Endothelial cell of umbilical vein (primary cell): Measurements from ENCODE around the gene CDC42BPG. TPM values are rescaled to one million over a fixed set of nuclear protein-coding genes. Genes with fewer than 3 reads are reported as not detected.

ENCODE experiments used
- BruUV-seq: library from RNA; stranded (reverse); fragments of 400-500 nt; replicated peaks from 2 replicates; lab custom pipeline; 2021; lab: Mats Ljungman, UMichigan
- CTCF ChIA-PET: fragments of 300-600, 350-600 bp; sonication (Branson Sonifier 250); formaldehyde crosslinking; loops from one replicate; lab custom pipeline; 2021; ENCODE audit warnings: antibody characterized with exemption, inconsistent platforms; lab: Charles Lee
- POLR2A ChIA-PET: fragments of 300-600, 350-600 bp; sonication (Branson Sonifier 250); formaldehyde crosslinking; loops from one replicate; lab custom pipeline; 2021; ENCODE audit warnings: antibody characterized with exemption, inconsistent platforms; lab: Charles Lee
- DNase-seq: peaks from one replicate; pipeline ENCODE4 v3.0.0-alpha.2; 2011; ENCODE audit warnings: low read depth, low spot score
- FAIRE-seq: peaks from 2 replicates; lab custom pipeline; 2011; peaks lifted over from hg19 to GRCh38; lab: Jason Lieb, UNC
- H2AFZ ChIP-seq: 2 replicates; pipeline ENCODE4 v1.6.0; 2012; ENCODE audit warnings: low read depth, low read length, control low read depth, inconsistent platforms
- H3K27ac ChIP-seq: 2 replicates; pipeline ENCODE4 v1.5.1; 2011; ENCODE audit warnings: low read depth, mild to moderate bottlenecking, control low read depth, low read length, moderate library complexity; ENCODE audit not compliant: insufficient read depth
- H3K27me3 ChIP-seq, 2 experiments: 2 replicates each; pipeline versions ENCODE4 v1.6.0 to v1.6.1; 2011; ENCODE audit warnings: low read length in 2 of 2, mixed read lengths in 1 of 2; ENCODE audit not compliant: control insufficient read depth in 2 of 2, insufficient read depth in 2 of 2
- H3K36me3 ChIP-seq, 2 experiments: 2 replicates in 1 of 2; 3 replicates in 1 of 2; pipeline ENCODE4 v1.5.1; 2011; ENCODE audit warnings: low read length in 2 of 2, mild to moderate bottlenecking in 1 of 2, moderate library complexity in 1 of 2; ENCODE audit not compliant: control insufficient read depth in 2 of 2, insufficient read depth in 2 of 2; ENCODE audit errors: extremely low read depth in 1 of 2
- H3K4me1 ChIP-seq: 3 replicates; pipeline ENCODE4 v1.5.1; 2011; ENCODE audit warnings: mild to moderate bottlenecking, low read length; ENCODE audit not compliant: control insufficient read depth, insufficient read depth; ENCODE audit errors: extremely low read depth
- H3K4me2 ChIP-seq: 2 replicates; pipeline ENCODE4 v1.6.1; 2011; ENCODE audit warnings: low read length, control low read depth, mixed read lengths; ENCODE audit not compliant: insufficient read depth
- H3K4me3 ChIP-seq, 3 experiments: fragments of 200-600 bp in 1 of 3; sonication (generic), shearing (Covaris generic) in 1 of 3; replicated peaks in 1 of 3; 2 replicates each; pipeline ENCODE4 v1.5.1; 2011 to 2016; ENCODE audit warnings: control low read depth in 3 of 3, low read length in 3 of 3, mild to moderate bottlenecking in 2 of 3, inconsistent platforms in 1 of 3, low read depth in 1 of 3, moderate library complexity in 1 of 3; ENCODE audit not compliant: insufficient read depth in 1 of 3
- H3K79me2 ChIP-seq: 2 replicates; pipeline ENCODE4 v1.6.0; 2012; ENCODE audit warnings: low read length, inconsistent platforms; ENCODE audit not compliant: control insufficient read depth, insufficient read depth
- H3K9ac ChIP-seq: replicated peaks from 2 replicates; pipeline ENCODE3; 2011; ENCODE audit warnings: low read length, control low read depth; ENCODE audit not compliant: insufficient read depth; ENCODE audit errors: extremely low read depth
- H3K9me1 ChIP-seq: replicated peaks from 3 replicates; pipeline ENCODE4 v1.6.0; 2011; ENCODE audit warnings: mild to moderate bottlenecking, low read length; ENCODE audit not compliant: control insufficient read depth, insufficient read depth; ENCODE audit errors: extremely low read depth
- H3K9me3 ChIP-seq: replicated peaks from 2 replicates; pipeline ENCODE4 v1.5.1; 2012; ENCODE audit warnings: low read length, inconsistent platforms; ENCODE audit not compliant: control insufficient read depth, insufficient read depth
- H4K20me1 ChIP-seq: replicated peaks from 2 replicates; pipeline ENCODE3; 2011; ENCODE audit warnings: mild to moderate bottlenecking, low read length; ENCODE audit not compliant: control insufficient read depth, insufficient read depth; ENCODE audit errors: extremely low read depth
- CTCF ChIP-seq, 2 donors: IDR thresholded peaks; 1 replicate in 1 of 2; 2 replicates in 1 of 2; pipeline ENCODE4 v1.5.1; 2011; ENCODE audit warnings: low read length in 2 of 2, mild to moderate bottlenecking in 2 of 2, moderate library complexity in 2 of 2, control low read depth in 1 of 2, inconsistent platforms in 1 of 2, low read depth in 1 of 2; ENCODE audit not compliant: insufficient read depth in 1 of 2; ENCODE audit errors: extremely low read depth in 1 of 2
- EZH2 ChIP-seq: IDR thresholded peaks from 2 replicates; pipeline ENCODE4 v1.6.1; 2012; ENCODE audit warnings: borderline replicate concordance, low read depth, mild to moderate bottlenecking, moderate library complexity, low read length, inconsistent platforms; ENCODE audit not compliant: severe bottlenecking
- FOS ChIP-seq: IDR thresholded peaks from 2 replicates; pipeline ENCODE4 v1.6.1; 2011; ENCODE audit warnings: mild to moderate bottlenecking, low read length, moderate library complexity, borderline replicate concordance; ENCODE audit not compliant: insufficient read depth
- GATA2 ChIP-seq: IDR thresholded peaks from 2 replicates; pipeline ENCODE4 v1.7.0; 2011; ENCODE audit warnings: low read depth, mild to moderate bottlenecking, moderate library complexity, mixed read lengths, low read length; ENCODE audit not compliant: insufficient read length, insufficient read depth
- JUN ChIP-seq: IDR thresholded peaks from 2 replicates; pipeline ENCODE4 v1.6.1; 2011; ENCODE audit warnings: borderline replicate concordance, low read depth; ENCODE audit not compliant: insufficient read length, insufficient read depth
- MYC ChIP-seq: IDR thresholded peaks from one replicate; pipeline ENCODE4 v1.6.1; 2011; ENCODE audit warnings: mild to moderate bottlenecking, low read depth, low read length
- POLR2A ChIP-seq: IDR thresholded peaks from 2 replicates; pipeline ENCODE4 v1.6.1; 2012; ENCODE audit warnings: low read depth, mild to moderate bottlenecking, control low read depth, low read length
- POLR2AphosphoS5 ChIP-seq: IDR thresholded peaks from 2 replicates; pipeline ENCODE4 v1.6.1; 2012; ENCODE audit warnings: low read depth, mild to moderate bottlenecking, control low read depth, low read length, moderate library complexity; ENCODE audit not compliant: insufficient read depth
- dilution Hi-C: fragments of 300-500 bp; cut with MboI; formaldehyde crosslinking; loops from one replicate; pipeline ENCODE4 v1.15.0; 2019; ENCODE audit warnings: low sequenced_read_pairs; ENCODE audit not compliant: extremely low pct_ligation_motif_present
- intact Hi-C: fragments of 100-400 bp; cut with micrococcal nuclease; formaldehyde crosslinking; loops from one replicate; pipeline ENCODE4 v1.10.0; 2022
- polyA plus RNA-seq, 4 experiments: library from polyadenylated mRNA; depleted of rRNA in 3 of 4; stranded (reverse) in 3 of 4; unstranded in 1 of 4; fragments of >200 nt; gene quantifications; 2 replicates each; pipeline versions ENCODE4 v1.2.1 to v1.2.3, GENCODE V29; 2011 to 2012; ENCODE audit warnings: missing spikeins in 1 of 4
- total RNA-seq: library from RNA; stranded (reverse); gene quantifications from 2 replicates; pipeline ENCODE4 v1.2.3, GENCODE V29; 2021
- TF ChIP-seq, protein P1 (sequence below): IDR thresholded peaks from 2 replicates; pipeline ENCODE4 v1.6.1; 2011; ENCODE audit not compliant: insufficient read depth, insufficient read length

CDC42BPG gene
- total and polyA plus RNA-seq, 2 donors (not counting 3 experiments of a cell fraction or from before 2014, with no cell fraction given): 0.19 to 0.42 TPM

- Histone ChIP-seq H3K27me3 (no peaks in the 10 kb centered on the region), H4K20me1 (no peaks in the 10 kb centered on the region), H3K4me2 (peak overlapping the region; percentile 3), H3K9ac (peak overlapping the region; percentile 4), H3K36me3 (peaks cover 0 to 17% of the 10 kb centered on the region in 2 experiments), H3K9me3 (no peaks in the 10 kb centered on the region), H3K79me2 (peaks cover 23% of the 10 kb centered on the region), H3K4me3 (no peak overlapping the region), H3K9me1 (no peaks in the 10 kb centered on the region), H3K4me1 (peaks cover 37% of the 10 kb centered on the region), H2AFZ (no peak overlapping the region), H3K27ac (peak overlapping the region; percentile 74)
- FAIRE-seq (peak; percentile 98), DNase-seq (peak; percentile 91)
- intact Hi-C loops (loop anchor here (1.0 to 2.0 kb wide), 3 partner anchors 14 to 62 kb away; partner anchors contain the start of genes ATG2A and EHD1), dilution Hi-C loops (no loop called here)
- no TSS peak for BruUV-seq
- ChIA-PET POLR2A (interaction anchor here (1.0 to 2.8 kb wide), 5 partner anchors 10 to 23 kb away, joined by 3 to 18 read pairs (median 10); partner anchors contain the start of gene EHD1), CTCF (interaction anchor here (0.9 to 9.1 kb wide), 8 partner anchors 9 to 38 kb away, joined by 4 to 101 read pairs (median 6); partner anchors contain the start of genes CDC42BPG and EHD1)
- TF ChIP-seq JUN (peak; percentile 99), POLR2AphosphoS5 (peak; percentile 100), EZH2 (no peak), MYC (peak; percentile 89), FOS (peak; percentile 100), POLR2A (peak; percentile 82), CTCF (IDR thresholded peaks at IDR 0.05; ENCODE audit: extremely low read depth in 1 of 2, insufficient read depth in 1 of 2, low read depth in 1 of 2, low read length in 2 of 2) (no peak), GATA2 (peak; percentile 76)
- TF ChIP-seq, protein P1, sequence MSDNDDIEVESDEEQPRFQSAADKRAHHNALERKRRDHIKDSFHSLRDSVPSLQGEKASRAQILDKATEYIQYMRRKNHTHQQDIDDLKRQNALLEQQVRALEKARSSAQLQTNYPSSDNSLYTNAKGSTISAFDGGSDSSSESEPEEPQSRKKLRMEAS: peak; percentile 50
Observed at GRCh38 chr11:64854534-64855502, 10.4 kb upstream of the CDC42BPG start.
